ENCODE results near the gene GRM4.
A peak's percentile ranks its signal among the peaks of the same experiment; 100 is the strongest.
"Not testable (repeated sequence)": the region's sequence is repeated elsewhere in the genome, so short reads cannot be mapped to it uniquely, and the experiment has no call there.

GRM4 gene

GRCh38 chr6:34057191-34057590 lies 88.7 kb downstream of the GRM4 start:
- no peak for DNase-seq
- intact Hi-C loops (cut with DNase I): loop anchor here (10.0 kb wide), 1 partner anchor 88 kb away; the partner anchor contains the start of gene GRM4

GRCh38 chr6:34056305-34057108 lies 89.4 kb downstream of the GRM4 start:
- intact Hi-C loops (cut with DNase I): loop anchor here (10.0 kb wide), 1 partner anchor 88 kb away; the partner anchor contains the start of gene GRM4
- DNase-seq: no peak

- peak in 40 of 42 donors; percentile 38 to 84 (median 60) for DNase-seq
- intact Hi-C loops (cut with DNase I): loop anchor here (10.0 kb wide), 1 partner anchor 89 kb away; the partner anchor contains the start of gene GRM4
These were observed 90.5 kb downstream of the GRM4 start for GRCh38 chr6:34055223-34055933.

- intact Hi-C loops (cut with DNase I): loop anchor here (10.0 kb wide), 1 partner anchor 91 kb away; the partner anchor contains the start of gene GRM4
These were observed 92.2 kb downstream of the GRM4 start for GRCh38 chr6:34053721-34054120.

GRCh38 chr6:34052918-34053608 lies 92.8 kb downstream of the GRM4 start:
- intact Hi-C loops (cut with DNase I): loop anchor here (10.0 kb wide), 1 partner anchor 92 kb away; the partner anchor contains the start of gene GRM4
- peak in 2 of 42 donors; percentile 45 to 49 for DNase-seq

More at GRCh38 chr6:34053721-34054120, 92.2 kb downstream of the GRM4 start:
- DNase-seq: peak in 32 of 42 donors; percentile 18 to 84 (median 52)

- intact Hi-C loops (cut with DNase I): loop anchor here (10.0 kb wide), 1 partner anchor 93 kb away; the partner anchor contains the start of gene GRM4
- peak in 10 of 42 donors; percentile 17 to 61 (median 37) for DNase-seq
These were observed 93.6 kb downstream of the GRM4 start for GRCh38 chr6:34052071-34052825.

- peak in 33 of 42 donors; percentile 20 to 81 (median 54) for DNase-seq
- intact Hi-C loops (cut with DNase I): loop anchor here (10.0 kb wide), 1 partner anchor 93 kb away; the partner anchor contains the start of gene GRM4
These were observed 94.5 kb downstream of the GRM4 start for GRCh38 chr6:34051331-34051919.

GRCh38 chr6:34050691-34051090 lies 95.2 kb downstream of the GRM4 start:
- intact Hi-C loops (cut with DNase I): loop anchor here (10.0 kb wide), 1 partner anchor 94 kb away; the partner anchor contains the start of gene GRM4
- no peak for DNase-seq

- intact Hi-C loops (cut with DNase I): loop anchor here (10.0 kb wide), 1 partner anchor 95 kb away; the partner anchor contains the start of gene GRM4
- peak in 41 of 42 donors; percentile 16 to 91 (median 65) for DNase-seq
These were observed 96.2 kb downstream of the GRM4 start for GRCh38 chr6:34049395-34050342.

- intact Hi-C loops (cut with DNase I): no loop called here
- DNase-seq: peak in 23 of 42 donors; percentile 26 to 79 (median 47)
These were observed 97.7 kb downstream of the GRM4 start for GRCh38 chr6:34047913-34048867.

- DNase-seq: peak in 4 of 42 donors; percentile 37 to 58 (median 48)
- intact Hi-C loops (cut with DNase I): no loop called here
These were observed 99.3 kb downstream of the GRM4 start for GRCh38 chr6:34046617-34047016.

GRCh38 chr6:34045771-34046170 lies 100.1 kb downstream of the GRM4 start:
- intact Hi-C loops (cut with DNase I): no loop called here

GRCh38 chr6:34044945-34045595 lies 100.8 kb downstream of the GRM4 start:
- intact Hi-C loops (cut with DNase I): no loop called here
- DNase-seq: peak; percentile 19 to 94 (median 72)

More at GRCh38 chr6:34045771-34046170, 100.1 kb downstream of the GRM4 start:
- DNase-seq: peak in 2 of 42 donors; percentile 32 to 33

GRCh38 chr6:34043359-34043758 lies 102.5 kb downstream of the GRM4 start:
- intact Hi-C loops (cut with DNase I): no loop called here
- DNase-seq: no peak

- DNase-seq: peak in 31 of 42 donors; percentile 37 to 80 (median 59)
- intact Hi-C loops (cut with DNase I): not testable (repeated sequence)
These were observed 103.9 kb downstream of the GRM4 start for GRCh38 chr6:34041998-34042397.

Measured in head of caudate nucleus (tissue), 42 donors.